Upper lobe of right lung (tissue), 1 donor: Measurements from ENCODE around the gene BASP1. TPM values are rescaled to one million over a fixed set of nuclear protein-coding genes. Genes with fewer than 3 reads are reported as not detected.

Source experiments
- ATAC-seq: fragments of 200-7000 bp; cut with Tn5 transposase; one replicate; pipeline ENCODE4 v1.9.1; 2020; ENCODE audit warnings: mild to moderate bottlenecking, moderate library complexity
- DNase-seq: peaks from one replicate; pipeline ENCODE4 v3.0.0-alpha.2; 2020
- H3K27ac ChIP-seq: fragments of 200-600 bp; one replicate; pipeline ENCODE4 v1.8.0; 2022
- H3K27me3 ChIP-seq: fragments of 200-600 bp; one replicate; pipeline ENCODE4 v1.8.0; 2022; ENCODE audit warnings: mild to moderate bottlenecking
- H3K36me3 ChIP-seq: fragments of 200-600 bp; one replicate; pipeline ENCODE4 v1.8.0; 2022
- H3K4me1 ChIP-seq: fragments of 200-600 bp; one replicate; pipeline ENCODE4 v1.8.0; 2022
- H3K4me3 ChIP-seq: fragments of 200-600 bp; one replicate; pipeline ENCODE4 v1.8.0; 2022; ENCODE audit warnings: mild to moderate bottlenecking
- H3K9me3 ChIP-seq: fragments of 200-600 bp; one replicate; pipeline ENCODE4 v1.8.0; 2022
- CTCF ChIP-seq: fragments of 200-600 bp; IDR thresholded peaks from one replicate; pipeline ENCODE4 v1.8.0; 2022; ENCODE audit warnings: antibody characterized with exemption
- intact Hi-C: fragments of 100-400 bp; cut with DNase I; formaldehyde crosslinking; loops from one replicate; pipeline ENCODE4 v1.11.0; 2022
- total RNA-seq: library from RNA; stranded (reverse); fragmentation: NEBNext Ultra II Directional; extraction: Animal tissue kit (Norgen Biotek cat#: 25700); gene quantifications from one replicate; pipeline ENCODE4 v1.2.1, GENCODE V29; 2021
- donor health status: DM: no; HTN: yes; CAD: no; lungs with severe emphysema.

The BASP1 gene
- total RNA-seq, 1 donor from 2014 or later: 31.1 TPM

DNA sequence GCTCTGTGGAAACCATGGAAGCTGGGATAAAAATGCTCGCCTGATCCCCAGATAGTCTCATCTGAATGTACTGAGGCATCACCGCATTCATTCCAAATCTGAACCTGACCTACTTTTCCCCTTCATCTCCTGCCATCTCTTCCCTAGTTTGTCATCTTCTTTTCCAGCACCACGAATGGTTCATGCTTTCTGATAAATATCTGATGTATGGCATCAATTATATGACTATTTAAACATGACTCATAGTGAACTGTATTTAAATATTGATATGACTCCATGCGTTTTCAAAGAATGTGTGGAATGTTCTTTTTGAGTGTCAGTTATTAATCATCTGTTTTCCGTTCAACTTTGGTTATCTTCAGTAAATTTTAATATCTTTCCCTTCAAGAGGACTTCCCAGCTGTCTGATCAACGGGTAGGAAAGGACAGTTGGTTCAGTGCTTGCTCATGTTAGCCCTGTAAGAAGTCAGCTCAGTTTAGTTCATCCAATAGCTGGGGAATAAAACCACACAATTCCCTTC lies 21.1 kb downstream of the BASP1 start:
- no peaks in the 10 kb centered on the region for H3K27me3 ChIP-seq
- no peak overlapping the region for H3K4me3 ChIP-seq
- no peak overlapping the region for H3K27ac ChIP-seq
- TF ChIP-seq CTCF: no peak
- H3K4me1 ChIP-seq: no peaks in the 10 kb centered on the region
- ATAC-seq (no peak), DNase-seq (no peak)
- no peaks in the 10 kb centered on the region for H3K9me3 ChIP-seq
- H3K36me3 ChIP-seq: no peaks in the 10 kb centered on the region
- intact Hi-C loops: no loop called here

- Histone ChIP-seq H3K4me1 (no peaks in the 10 kb centered on the region), H3K36me3 (no peaks in the 10 kb centered on the region), H3K9me3 (no peaks in the 10 kb centered on the region), H3K27me3 (no peaks in the 10 kb centered on the region), H3K4me3 (no peak overlapping the region), H3K27ac (no peak overlapping the region)
- intact Hi-C loops: no loop called here
- TF ChIP-seq CTCF: no peak
- ATAC-seq: no peak
- DNase-seq: no peak
Measured at GRCh38 chr5:17239953-17240352, 22.5 kb downstream of the BASP1 start.

- no peak for ATAC-seq
- DNase-seq: no peak
- H3K36me3 ChIP-seq: no peaks in the 10 kb centered on the region
- intact Hi-C loops: no loop called here
- no peaks in the 10 kb centered on the region for H3K27me3 ChIP-seq
- no peak for TF ChIP-seq CTCF
- no peaks in the 10 kb centered on the region for H3K4me1 ChIP-seq
- no peaks in the 10 kb centered on the region for H3K9me3 ChIP-seq
- H3K27ac ChIP-seq: no peak overlapping the region
- H3K4me3 ChIP-seq: no peak overlapping the region
Measured at GRCh38 chr5:17240487-17240886, 23.1 kb downstream of the BASP1 start.

GRCh38 chr5:17241635-17242034 lies 24.2 kb downstream of the BASP1 start:
- H3K36me3 ChIP-seq: no peaks in the 10 kb centered on the region
- no peak overlapping the region for H3K27ac ChIP-seq
- no peaks in the 10 kb centered on the region for H3K4me1 ChIP-seq
- no peaks in the 10 kb centered on the region for H3K27me3 ChIP-seq
- intact Hi-C loops: no loop called here
- ATAC-seq: no peak
- no peak for DNase-seq
- H3K4me3 ChIP-seq: no peak overlapping the region
- no peak for TF ChIP-seq CTCF
- H3K9me3 ChIP-seq: no peaks in the 10 kb centered on the region

- Histone ChIP-seq H3K36me3 (no peaks in the 10 kb centered on the region), H3K27ac (no peak overlapping the region), H3K27me3 (no peaks in the 10 kb centered on the region), H3K4me3 (no peak overlapping the region), H3K9me3 (no peaks in the 10 kb centered on the region), H3K4me1 (no peaks in the 10 kb centered on the region)
- DNase-seq (no peak), ATAC-seq (no peak)
- TF ChIP-seq CTCF: no peak
- intact Hi-C loops: no loop called here
Measured at GRCh38 chr5:17243287-17244063, 26.0 kb downstream of the BASP1 start.
